Endothelial cell of umbilical vein (primary cell): Measurements from ENCODE around the gene HOXA3. TPM values are rescaled to one million over a fixed set of nuclear protein-coding genes. Genes with fewer than 3 reads are reported as not detected.

Source experiments
- BruUV-seq: library from RNA; stranded (reverse); fragments of 400-500 nt; replicated peaks from 2 replicates; lab custom pipeline; 2021; lab: Mats Ljungman, UMichigan
- CTCF ChIA-PET: fragments of 300-600, 350-600 bp; sonication (Branson Sonifier 250); formaldehyde crosslinking; loops from one replicate; lab custom pipeline; 2021; ENCODE audit warnings: antibody characterized with exemption, inconsistent platforms; lab: Charles Lee
- POLR2A ChIA-PET: fragments of 300-600, 350-600 bp; sonication (Branson Sonifier 250); formaldehyde crosslinking; loops from one replicate; lab custom pipeline; 2021; ENCODE audit warnings: antibody characterized with exemption, inconsistent platforms; lab: Charles Lee
- DNase-seq: peaks from one replicate; pipeline ENCODE4 v3.0.0-alpha.2; 2011; ENCODE audit warnings: low read depth, low spot score
- FAIRE-seq: peaks from 2 replicates; lab custom pipeline; 2011; peaks lifted over from hg19 to GRCh38; lab: Jason Lieb, UNC
- H2AFZ ChIP-seq: 2 replicates; pipeline ENCODE4 v1.6.0; 2012; ENCODE audit warnings: low read depth, low read length, control low read depth, inconsistent platforms
- H3K27ac ChIP-seq: 2 replicates; pipeline ENCODE4 v1.5.1; 2011; ENCODE audit warnings: low read depth, mild to moderate bottlenecking, control low read depth, low read length, moderate library complexity; ENCODE audit not compliant: insufficient read depth
- H3K27me3 ChIP-seq, 2 experiments: 2 replicates each; pipeline versions ENCODE4 v1.6.0 to v1.6.1; 2011; ENCODE audit warnings: low read length in 2 of 2, mixed read lengths in 1 of 2; ENCODE audit not compliant: control insufficient read depth in 2 of 2, insufficient read depth in 2 of 2
- H3K36me3 ChIP-seq, 2 experiments: 2 replicates in 1 of 2; 3 replicates in 1 of 2; pipeline ENCODE4 v1.5.1; 2011; ENCODE audit warnings: low read length in 2 of 2, mild to moderate bottlenecking in 1 of 2, moderate library complexity in 1 of 2; ENCODE audit not compliant: control insufficient read depth in 2 of 2, insufficient read depth in 2 of 2; ENCODE audit errors: extremely low read depth in 1 of 2
- H3K4me1 ChIP-seq: 3 replicates; pipeline ENCODE4 v1.5.1; 2011; ENCODE audit warnings: mild to moderate bottlenecking, low read length; ENCODE audit not compliant: control insufficient read depth, insufficient read depth; ENCODE audit errors: extremely low read depth
- H3K4me2 ChIP-seq: 2 replicates; pipeline ENCODE4 v1.6.1; 2011; ENCODE audit warnings: low read length, control low read depth, mixed read lengths; ENCODE audit not compliant: insufficient read depth
- H3K4me3 ChIP-seq, 3 experiments: fragments of 200-600 bp in 1 of 3; sonication (generic), shearing (Covaris generic) in 1 of 3; replicated peaks in 1 of 3; 2 replicates each; pipeline ENCODE4 v1.5.1; 2011 to 2016; ENCODE audit warnings: control low read depth in 3 of 3, low read length in 3 of 3, mild to moderate bottlenecking in 2 of 3, inconsistent platforms in 1 of 3, low read depth in 1 of 3, moderate library complexity in 1 of 3; ENCODE audit not compliant: insufficient read depth in 1 of 3
- H3K79me2 ChIP-seq: 2 replicates; pipeline ENCODE4 v1.6.0; 2012; ENCODE audit warnings: low read length, inconsistent platforms; ENCODE audit not compliant: control insufficient read depth, insufficient read depth
- H3K9ac ChIP-seq: replicated peaks from 2 replicates; pipeline ENCODE3; 2011; ENCODE audit warnings: low read length, control low read depth; ENCODE audit not compliant: insufficient read depth; ENCODE audit errors: extremely low read depth
- H3K9me1 ChIP-seq: replicated peaks from 3 replicates; pipeline ENCODE4 v1.6.0; 2011; ENCODE audit warnings: mild to moderate bottlenecking, low read length; ENCODE audit not compliant: control insufficient read depth, insufficient read depth; ENCODE audit errors: extremely low read depth
- H3K9me3 ChIP-seq: replicated peaks from 2 replicates; pipeline ENCODE4 v1.5.1; 2012; ENCODE audit warnings: low read length, inconsistent platforms; ENCODE audit not compliant: control insufficient read depth, insufficient read depth
- H4K20me1 ChIP-seq: replicated peaks from 2 replicates; pipeline ENCODE3; 2011; ENCODE audit warnings: mild to moderate bottlenecking, low read length; ENCODE audit not compliant: control insufficient read depth, insufficient read depth; ENCODE audit errors: extremely low read depth
- FOS ChIP-seq: IDR thresholded peaks from 2 replicates; pipeline ENCODE4 v1.6.1; 2011; ENCODE audit warnings: mild to moderate bottlenecking, low read length, moderate library complexity, borderline replicate concordance; ENCODE audit not compliant: insufficient read depth
- GATA2 ChIP-seq: IDR thresholded peaks from 2 replicates; pipeline ENCODE4 v1.7.0; 2011; ENCODE audit warnings: low read depth, mild to moderate bottlenecking, moderate library complexity, mixed read lengths, low read length; ENCODE audit not compliant: insufficient read length, insufficient read depth
- MYC ChIP-seq: IDR thresholded peaks from one replicate; pipeline ENCODE4 v1.6.1; 2011; ENCODE audit warnings: mild to moderate bottlenecking, low read depth, low read length
- POLR2AphosphoS5 ChIP-seq: IDR thresholded peaks from 2 replicates; pipeline ENCODE4 v1.6.1; 2012; ENCODE audit warnings: low read depth, mild to moderate bottlenecking, control low read depth, low read length, moderate library complexity; ENCODE audit not compliant: insufficient read depth
- dilution Hi-C: fragments of 300-500 bp; cut with MboI; formaldehyde crosslinking; loops from one replicate; pipeline ENCODE4 v1.15.0; 2019; ENCODE audit warnings: low sequenced_read_pairs; ENCODE audit not compliant: extremely low pct_ligation_motif_present
- intact Hi-C: fragments of 100-400 bp; cut with micrococcal nuclease; formaldehyde crosslinking; loops from one replicate; pipeline ENCODE4 v1.10.0; 2022
- microRNA counts: library from miRNA; unstranded; fragments of <30 nt; microRNA quantifications from one replicate; lab custom pipeline; 2016
- microRNA-seq: library from miRNA; unstranded; fragments of <30 nt; microRNA quantifications from one replicate; pipeline ENCODE4 v1.2.0, GENCODE V29; 2021; ENCODE audit warnings: borderline number of aligned reads, borderline replicate concordance
- polyA plus RNA-seq, 4 experiments: library from polyadenylated mRNA; depleted of rRNA in 3 of 4; stranded (reverse) in 3 of 4; unstranded in 1 of 4; fragments of >200 nt; gene quantifications; 2 replicates each; pipeline versions ENCODE4 v1.2.1 to v1.2.3, GENCODE V29; 2011 to 2012; ENCODE audit warnings: missing spikeins in 1 of 4
- small RNA-seq: library from RNA; depleted of rRNA; stranded (forward); fragments of <200 nt; gene quantifications from one replicate; pipeline ENCODE3, GENCODE V24; 2012; ENCODE audit warnings: low replicate concordance, low read depth; ENCODE audit not compliant: insufficient read depth, insufficient read length
- total RNA-seq: library from RNA; stranded (reverse); gene quantifications from 2 replicates; pipeline ENCODE4 v1.2.3, GENCODE V29; 2021
- TF ChIP-seq, protein P1 (sequence below): IDR thresholded peaks from 2 replicates; pipeline ENCODE4 v1.6.1; 2011; ENCODE audit not compliant: insufficient read depth, insufficient read length

The HOXA3 gene
- total and polyA plus RNA-seq, 2 donors (not counting 3 experiments of a cell fraction or from before 2014, with no cell fraction given) = 4.7 to 14.0 TPM

DNA sequence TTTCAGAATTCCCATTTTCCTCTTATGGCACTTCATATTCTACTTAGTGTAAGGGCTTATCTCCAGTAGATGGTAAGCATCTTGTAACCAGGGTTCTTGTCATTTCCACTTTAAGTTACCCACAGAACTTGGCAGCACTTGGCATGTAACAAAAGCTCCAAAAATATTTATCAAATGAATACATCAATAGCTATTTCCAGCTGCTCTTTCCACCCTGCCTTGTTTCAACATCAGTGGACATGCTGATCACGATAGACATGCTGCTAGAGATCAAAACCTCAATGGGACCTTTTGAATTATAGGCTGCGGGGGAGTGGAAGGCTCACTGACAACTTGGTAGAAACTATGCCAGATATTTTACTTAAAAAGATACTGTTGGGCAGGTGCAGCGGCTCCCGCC is 89.4 kb downstream of the HOXA3 start:
- H3K4me2 ChIP-seq = no peak overlapping the region
- no TSS peak for BruUV-seq
- no peak overlapping the region for H3K4me3 ChIP-seq
- DNase-seq (no peak), FAIRE-seq (no peak)
- H3K9ac ChIP-seq = no peak overlapping the region
- intact Hi-C loops = no loop called here
- no peaks in the 10 kb centered on the region for H3K27me3 ChIP-seq
- no peaks in the 10 kb centered on the region for H3K9me1 ChIP-seq
- ChIA-PET POLR2A (no interaction called here), CTCF (no interaction called here)
- peaks cover 5% of the 10 kb centered on the region for H3K4me1 ChIP-seq
- H2AFZ ChIP-seq = no peak overlapping the region
- H4K20me1 ChIP-seq = no peaks in the 10 kb centered on the region
- H3K27ac ChIP-seq = no peak overlapping the region
- no peaks in the 10 kb centered on the region for H3K36me3 ChIP-seq
- dilution Hi-C loops = no loop called here
- H3K79me2 ChIP-seq = no peaks in the 10 kb centered on the region
- TF ChIP-seq, protein P1, sequence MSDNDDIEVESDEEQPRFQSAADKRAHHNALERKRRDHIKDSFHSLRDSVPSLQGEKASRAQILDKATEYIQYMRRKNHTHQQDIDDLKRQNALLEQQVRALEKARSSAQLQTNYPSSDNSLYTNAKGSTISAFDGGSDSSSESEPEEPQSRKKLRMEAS = no peak
- no peak for TF ChIP-seq FOS
- no peak for TF ChIP-seq POLR2AphosphoS5
- TF ChIP-seq GATA2 = no peak
- no peak for TF ChIP-seq MYC
- H3K9me3 ChIP-seq = no peaks in the 10 kb centered on the region

MicroRNAs within 50 kb of the gene (microRNA counts, 767-probe panel; counts per million panel counts)
- microRNA hsa-miR-196b-5p (lab: Ali Mortazavi, UCI) = 723 counts per million, percentile 96 among the panel's probes with 10 or more counts

Small RNAs within 50 kb of the gene (microRNA-seq; reads per million reads assigned to microRNA genes)
- 5,893 reads per million, percentile 95 among the genes with 10 or more reads in this experiment for gene MIR196B

Small RNAs within 50 kb of the gene (small RNA-seq; reads per million reads assigned to genes)
- gene AC004080.5 (not detected), gene RF01977 (not detected), gene RF02140 (not detected), gene RF02141 (not detected)

Other genes starting within 250 kb of the HOXA3 start
- gene HOXA1, start 56.6 kb downstream of the HOXA3 start, total RNA-seq = 1.5 and 2.4 TPM in 2 replicates
- 1.2 and 1.5 TPM in 2 replicates for gene HOXA1, start 56.6 kb downstream of the HOXA3 start, polyA plus RNA-seq
- 2.2 and 2.3 TPM in 2 replicates for gene HOXA2, start 49.9 kb downstream of the HOXA3 start, total RNA-seq
- gene HOXA2, start 49.9 kb downstream of the HOXA3 start, polyA plus RNA-seq = 1.6 and 1.9 TPM in 2 replicates
- gene HOXA4, start 21.8 kb downstream of the HOXA3 start, total RNA-seq = 7.5 and 8.1 TPM in 2 replicates
- 4.9 and 5.8 TPM in 2 replicates for gene HOXA4, start 21.8 kb downstream of the HOXA3 start, polyA plus RNA-seq
- 18.8 and 21.4 TPM in 2 replicates for gene HOXA5, start 8.9 kb downstream of the HOXA3 start, total RNA-seq
- gene HOXA5, start 8.9 kb downstream of the HOXA3 start, polyA plus RNA-seq = 18.6 and 22.1 TPM in 2 replicates
- 17.9 and 20.7 TPM in 2 replicates for gene HOXA6, start 4.8 kb downstream of the HOXA3 start, total RNA-seq
- gene HOXA6, start 4.8 kb downstream of the HOXA3 start, polyA plus RNA-seq = 7.8 and 10.0 TPM in 2 replicates
- 15.6 and 18.5 TPM in 2 replicates for gene HOXA7, start 4.1 kb upstream of the HOXA3 start, total RNA-seq
- 16.9 and 18.1 TPM in 2 replicates for gene HOXA7, start 4.1 kb upstream of the HOXA3 start, polyA plus RNA-seq
- 61.6 and 62.9 TPM in 2 replicates for gene HOXA9, start 13.0 kb upstream of the HOXA3 start, total RNA-seq
- 47.2 and 84.1 TPM in 2 replicates for gene HOXA9, start 13.0 kb upstream of the HOXA3 start, polyA plus RNA-seq
- gene HOXA10, start 21.7 kb upstream of the HOXA3 start, total RNA-seq = 24.4 and 27.6 TPM in 2 replicates
- gene HOXA10, start 21.7 kb upstream of the HOXA3 start, polyA plus RNA-seq = 23.7 and 30.3 TPM in 2 replicates
- gene HOXA11, start 32.6 kb upstream of the HOXA3 start, total RNA-seq = 15.2 and 16.7 TPM in 2 replicates
- 10.4 and 10.8 TPM in 2 replicates for gene HOXA11, start 32.6 kb upstream of the HOXA3 start, polyA plus RNA-seq
- 0.09 and 0.22 TPM in 2 replicates for gene HOXA13, start 47.5 kb upstream of the HOXA3 start, total RNA-seq
- 0.02 TPM in 1 of 2 replicates, not detected in the other for gene HOXA13, start 47.5 kb upstream of the HOXA3 start, polyA plus RNA-seq
- gene EVX1, start 90.2 kb upstream of the HOXA3 start, total RNA-seq = not detected in 2 replicates
- gene EVX1, start 90.2 kb upstream of the HOXA3 start, polyA plus RNA-seq = not detected in 2 replicates